ENCODE data around the gene RPL38.

DNA sequence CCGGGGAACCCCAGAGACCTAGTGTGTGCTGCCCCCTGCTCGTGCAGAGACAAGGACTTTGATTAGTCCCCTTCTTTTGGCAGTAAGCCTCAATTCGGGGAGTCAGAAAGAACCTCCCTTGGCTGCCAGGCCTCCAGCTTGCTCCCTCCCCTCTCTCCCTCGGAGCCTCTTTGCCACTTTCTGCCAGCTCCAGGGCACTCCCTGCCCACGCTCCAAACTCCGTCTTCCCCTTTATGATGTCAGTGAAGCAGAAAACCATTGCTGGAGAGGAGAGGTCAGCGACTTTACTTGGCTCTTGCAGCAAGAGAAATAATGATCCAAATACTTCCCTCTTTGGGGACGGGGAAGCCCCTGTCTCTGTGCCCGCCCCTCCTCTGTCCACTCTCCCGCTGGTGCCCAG, 38.0 kb downstream of the RPL38 start:
- TF ChIP-seq, protein P1, sequence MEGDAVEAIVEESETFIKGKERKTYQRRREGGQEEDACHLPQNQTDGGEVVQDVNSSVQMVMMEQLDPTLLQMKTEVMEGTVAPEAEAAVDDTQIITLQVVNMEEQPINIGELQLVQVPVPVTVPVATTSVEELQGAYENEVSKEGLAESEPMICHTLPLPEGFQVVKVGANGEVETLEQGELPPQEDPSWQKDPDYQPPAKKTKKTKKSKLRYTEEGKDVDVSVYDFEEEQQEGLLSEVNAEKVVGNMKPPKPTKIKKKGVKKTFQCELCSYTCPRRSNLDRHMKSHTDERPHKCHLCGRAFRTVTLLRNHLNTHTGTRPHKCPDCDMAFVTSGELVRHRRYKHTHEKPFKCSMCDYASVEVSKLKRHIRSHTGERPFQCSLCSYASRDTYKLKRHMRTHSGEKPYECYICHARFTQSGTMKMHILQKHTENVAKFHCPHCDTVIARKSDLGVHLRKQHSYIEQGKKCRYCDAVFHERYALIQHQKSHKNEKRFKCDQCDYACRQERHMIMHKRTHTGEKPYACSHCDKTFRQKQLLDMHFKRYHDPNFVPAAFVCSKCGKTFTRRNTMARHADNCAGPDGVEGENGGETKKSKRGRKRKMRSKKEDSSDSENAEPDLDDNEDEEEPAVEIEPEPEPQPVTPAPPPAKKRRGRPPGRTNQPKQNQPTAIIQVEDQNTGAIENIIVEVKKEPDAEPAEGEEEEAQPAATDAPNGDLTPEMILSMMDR (IDR thresholded peaks at IDR 0.05; ENCODE audit: borderline replicate concordance, extremely low read depth, low read length, poor library complexity, severe bottlenecking) = no peak
- no peak for TF ChIP-seq EZH2 (IDR thresholded peaks at IDR 0.05; ENCODE audit: borderline replicate concordance, low read depth, low read length, severe bottlenecking)
